Embryonic facial prominence (tissue), 1 donor: ENCODE data around the gene DHRS4L2.
A peak's percentile ranks its signal among the peaks of the same experiment; 100 is the strongest.
"Not testable (repeated sequence)": the region's sequence is repeated elsewhere in the genome, so short reads cannot be mapped to it uniquely, and the experiment has no call there.

Experiments
- DNase-seq: peaks from one replicate; pipeline ENCODE4 v3.0.0-alpha.2; 2016; ENCODE audit errors: extremely low spot score

Gene DHRS4L2

GRCh38 chr14:24018978-24019377 is 30.2 kb downstream of the DHRS4L2 start:
- DNase-seq = not testable (repeated sequence)

GRCh38 chr14:24019944-24020343 is 31.2 kb downstream of the DHRS4L2 start:
- not testable (repeated sequence) for DNase-seq

- DNase-seq = not testable (repeated sequence)
Measured at GRCh38 chr14:24020520-24020919, 31.8 kb downstream of the DHRS4L2 start.

- not testable (repeated sequence) for DNase-seq
Measured at GRCh38 chr14:24024939-24025418, 36.2 kb downstream of the DHRS4L2 start.

GRCh38 chr14:24029687-24030086 is 41.0 kb downstream of the DHRS4L2 start:
- not testable (repeated sequence) for DNase-seq

GRCh38 chr14:24031331-24031730 is 42.6 kb downstream of the DHRS4L2 start:
- not testable (repeated sequence) for DNase-seq

GRCh38 chr14:24032727-24033418 is 44.1 kb downstream of the DHRS4L2 start:
- DNase-seq = no peak

- DNase-seq = not testable (repeated sequence)
Measured at GRCh38 chr14:24035769-24036168, 47.0 kb downstream of the DHRS4L2 start.

- peak; percentile 55 for DNase-seq
Measured at GRCh38 chr14:24036169-24036962, 47.6 kb downstream of the DHRS4L2 start.

- not testable (repeated sequence) for DNase-seq
Measured at GRCh38 chr14:24036963-24037657, 48.4 kb downstream of the DHRS4L2 start.

GRCh38 chr14:24037658-24038037 is 48.9 kb downstream of the DHRS4L2 start:
- DNase-seq = no peak

GRCh38 chr14:24038686-24039085 is 50.0 kb downstream of the DHRS4L2 start:
- DNase-seq = no peak

- no peak for DNase-seq
Measured at GRCh38 chr14:24040692-24041091, 52.0 kb downstream of the DHRS4L2 start.

- DNase-seq = no peak
Measured at GRCh38 chr14:24042746-24043145, 54.0 kb downstream of the DHRS4L2 start.

GRCh38 chr14:24049002-24049401 is 60.3 kb downstream of the DHRS4L2 start:
- DNase-seq = not testable (repeated sequence)

- DNase-seq = not testable (repeated sequence)
Measured at GRCh38 chr14:24050753-24051152, 62.0 kb downstream of the DHRS4L2 start.

GRCh38 chr14:24051176-24051788 is 62.6 kb downstream of the DHRS4L2 start:
- DNase-seq = no peak

GRCh38 chr14:24051789-24052655 is 63.3 kb downstream of the DHRS4L2 start, which contains the start of gene CARMIL3:
Gene CARMIL3, plus strand, starts transcription at chr14:24052009. Its CDS starts 145 bp downstream, at chr14:24052154.
- DNase-seq = no peak

GRCh38 chr14:24052656-24053547 is 64.2 kb downstream of the DHRS4L2 start:
- DNase-seq = no peak
